Amygdala (tissue), 56 donors: ENCODE results near the gene LRRC72.
"Not testable (repeated sequence)": the region's sequence is repeated elsewhere in the genome, so short reads cannot be mapped to it uniquely, and the experiment has no call there.

Experiments
- DNase-seq, 56 donors: peaks; one replicate each; lab custom pipeline; 2025; lab: John Stamatoyannopoulos, UW

The LRRC72 gene

GRCh38 chr7:16526742-16527540 is at the start of gene LRRC72:
Gene LRRC72 (plus strand): TSS chr7:16526825. CDS start chr7:16526953, 128 bp downstream.
- DNase-seq: no peak

GRCh38 chr7:16479161-16479560 is 47.5 kb upstream of the LRRC72 start:
- no peak for DNase-seq

- DNase-seq: no peak
These were observed 47.0 kb upstream of the LRRC72 start for GRCh38 chr7:16479591-16479990.

- no peak for DNase-seq
These were observed 42.0 kb upstream of the LRRC72 start for GRCh38 chr7:16484453-16485158.

- DNase-seq: no peak
These were observed 35.5 kb upstream of the LRRC72 start for GRCh38 chr7:16491148-16491547.

GRCh38 chr7:16492513-16493062 is 34.0 kb upstream of the LRRC72 start:
- DNase-seq: no peak

- no peak for DNase-seq
These were observed 33.4 kb upstream of the LRRC72 start for GRCh38 chr7:16493266-16493665.

- DNase-seq: no peak
These were observed 32.1 kb upstream of the LRRC72 start for GRCh38 chr7:16494551-16494950.

GRCh38 chr7:16494955-16495719 is 31.5 kb upstream of the LRRC72 start:
- DNase-seq: no peak

GRCh38 chr7:16498122-16498521 is 28.5 kb upstream of the LRRC72 start:
- no peak for DNase-seq

GRCh38 chr7:16502303-16502702 is 24.3 kb upstream of the LRRC72 start:
- DNase-seq: no peak

GRCh38 chr7:16504019-16504418 is 22.6 kb upstream of the LRRC72 start:
- no peak for DNase-seq

GRCh38 chr7:16506422-16506821 is 20.2 kb upstream of the LRRC72 start:
- not testable (repeated sequence) for DNase-seq

GRCh38 chr7:16509829-16510228 is 16.8 kb upstream of the LRRC72 start:
- no peak for DNase-seq

GRCh38 chr7:16511314-16511713 is 15.3 kb upstream of the LRRC72 start:
- no peak for DNase-seq

GRCh38 chr7:16512097-16512496 is 14.5 kb upstream of the LRRC72 start:
- DNase-seq: no peak

GRCh38 chr7:16514271-16514670 is 12.4 kb upstream of the LRRC72 start:
- DNase-seq: no peak

- no peak for DNase-seq
These were observed 11.9 kb upstream of the LRRC72 start for GRCh38 chr7:16514729-16515128.

- DNase-seq: no peak
These were observed 10.6 kb upstream of the LRRC72 start for GRCh38 chr7:16515785-16516685.

- DNase-seq: not testable (repeated sequence)
These were observed 6.6 kb upstream of the LRRC72 start for GRCh38 chr7:16519985-16520384.
